Subcutaneous abdominal adipose tissue (tissue), 5 donors: Measurements from ENCODE around the gene KRTAP1-4.
"Not testable (repeated sequence)": the region's sequence is repeated elsewhere in the genome, so short reads cannot be mapped to it uniquely, and the experiment has no call there.

Experiments used
- H3K27ac ChIP-seq: one replicate; pipeline ENCODE4 v1.7.0; 2013; ENCODE audit warnings: low read depth, mild to moderate bottlenecking, inconsistent platforms, low read length, moderate library complexity
- H3K27me3 ChIP-seq, 5 donors: one replicate each; pipeline ENCODE4 v1.7.0; 2013; ENCODE audit warnings: low read length in 5 of 5, inconsistent platforms in 1 of 5; ENCODE audit not compliant: control insufficient read depth in 5 of 5, insufficient read depth in 4 of 5
- H3K36me3 ChIP-seq, 5 donors: one replicate each; pipeline ENCODE4 v1.7.0; 2013; ENCODE audit warnings: low read length in 5 of 5; ENCODE audit not compliant: control insufficient read depth in 5 of 5, insufficient read depth in 5 of 5
- H3K4me1 ChIP-seq, 5 donors: one replicate each; pipeline ENCODE4 v1.7.0; 2013; ENCODE audit warnings: low read length in 5 of 5, mild to moderate bottlenecking in 3 of 5, moderate library complexity in 1 of 5; ENCODE audit not compliant: control insufficient read depth in 5 of 5, insufficient read depth in 5 of 5
- H3K4me3 ChIP-seq, 5 donors: one replicate each; pipeline ENCODE4 v1.7.0; 2013; ENCODE audit warnings: low read length in 5 of 5, low read depth in 1 of 5
- H3K9ac ChIP-seq, 5 donors: one replicate each; pipeline ENCODE4 v1.7.0; 2013; ENCODE audit warnings: low read length in 5 of 5, mild to moderate bottlenecking in 4 of 5, moderate library complexity in 3 of 5
- H3K9me3 ChIP-seq, 5 donors: one replicate each; pipeline ENCODE4 v1.7.0; 2013; ENCODE audit warnings: low read length in 5 of 5; ENCODE audit not compliant: control insufficient read depth in 5 of 5
- donor health status: healthy.
- donor health status: healthy.
- donor health status: healthy.
- donor health status: healthy.
- donor health status: healthy.

The KRTAP1-4 gene

GRCh38 chr17:41063449-41063848 is 33.5 kb upstream of the KRTAP1-4 start:
- Histone ChIP-seq H3K4me3 (no peak overlapping the region), H3K9ac (no peak overlapping the region), H3K36me3 (no peaks in the 10 kb centered on the region), H3K27ac (no peak overlapping the region), H3K27me3 (peaks cover 0 to 5% (median 0%) of the 10 kb centered on the region in 5 donors), H3K9me3 (no peaks in the 10 kb centered on the region), H3K4me1 (no peaks in the 10 kb centered on the region)

- H3K9ac ChIP-seq, result no peak overlapping the region
- H3K27ac ChIP-seq, result no peak overlapping the region
- H3K36me3 ChIP-seq, result no peaks in the 10 kb centered on the region
- no peaks in the 10 kb centered on the region for H3K4me1 ChIP-seq
- H3K27me3 ChIP-seq, result peaks cover 0 to 5% (median 0%) of the 10 kb centered on the region in 5 donors
- peaks cover 0 to 4% (median 3%) of the 10 kb centered on the region in 5 donors for H3K9me3 ChIP-seq
- no peak overlapping the region for H3K4me3 ChIP-seq
These were observed 32.0 kb upstream of the KRTAP1-4 start for GRCh38 chr17:41061964-41062363.

- Histone ChIP-seq H3K27ac (no peak within 1 kb of the TSS), H3K27me3 (peaks cover 0 to 5% (median 4%) of the 10 kb centered on the region in 5 donors), H3K9ac (no peak within 1 kb of the TSS), H3K4me1 (no peaks in the 10 kb centered on the region), H3K4me3 (no peak within 1 kb of the TSS), H3K9me3 (peaks cover 0 to 4% (median 3%) of the 10 kb centered on the region in 5 donors), H3K36me3 (no peaks in the 10 kb centered on the region)
These were observed 30.1 kb upstream of the KRTAP1-4 start, which contains the start of gene KRTAP2-3 for GRCh38 chr17:41060052-41060604. TSS of gene KRTAP2-3 (minus strand) at chr17:41060114. CDS start at chr17:41060050, 64 bp downstream.

GRCh38 chr17:41059276-41060051 is 29.5 kb upstream of the KRTAP1-4 start:
- H3K4me3 ChIP-seq, H3K9me3 ChIP-seq, H3K4me1 ChIP-seq, H3K36me3 ChIP-seq, H3K27ac ChIP-seq, H3K27me3 ChIP-seq, H3K9ac ChIP-seq: not testable (repeated sequence)

- peaks cover 0 to 4% (median 3%) of the 10 kb centered on the region in 5 donors for H3K9me3 ChIP-seq
- no peak overlapping the region for H3K9ac ChIP-seq
- H3K27ac ChIP-seq, result no peak overlapping the region
- peaks cover 0 to 7% (median 4%) of the 10 kb centered on the region in 5 donors for H3K27me3 ChIP-seq
- no peaks in the 10 kb centered on the region for H3K36me3 ChIP-seq
- no peak overlapping the region for H3K4me3 ChIP-seq
- no peaks in the 10 kb centered on the region for H3K4me1 ChIP-seq
These were observed 28.7 kb upstream of the KRTAP1-4 start for GRCh38 chr17:41058741-41059140.

GRCh38 chr17:41057547-41057946 is 27.6 kb upstream of the KRTAP1-4 start:
- Histone ChIP-seq H3K27ac (no peak overlapping the region), H3K4me1 (no peaks in the 10 kb centered on the region), H3K9me3 (peaks cover 0 to 4% (median 3%) of the 10 kb centered on the region in 5 donors), H3K4me3 (no peak overlapping the region), H3K9ac (no peak overlapping the region), H3K36me3 (no peaks in the 10 kb centered on the region), H3K27me3 (peaks cover 0 to 7% (median 4%) of the 10 kb centered on the region in 5 donors)

- H3K4me3 ChIP-seq, H3K36me3 ChIP-seq, H3K9ac ChIP-seq, H3K27me3 ChIP-seq, H3K27ac ChIP-seq, H3K4me1 ChIP-seq, H3K9me3 ChIP-seq: not testable (repeated sequence)
These were observed 25.1 kb upstream of the KRTAP1-4 start, which contains the start of gene KRTAP2-2 for GRCh38 chr17:41055130-41055529. TSS of gene KRTAP2-2 (minus strand) at chr17:41055230. CDS start at chr17:41055211, 19 bp downstream.

- H3K9ac ChIP-seq, H3K27me3 ChIP-seq, H3K36me3 ChIP-seq, H3K27ac ChIP-seq, H3K4me1 ChIP-seq, H3K9me3 ChIP-seq, H3K4me3 ChIP-seq: not testable (repeated sequence)
These were observed 24.6 kb upstream of the KRTAP1-4 start for GRCh38 chr17:41054556-41054955.

GRCh38 chr17:41054025-41054424 is 24.0 kb upstream of the KRTAP1-4 start:
- H3K9me3 ChIP-seq, result peaks cover 0 to 4% (median 3%) of the 10 kb centered on the region in 5 donors
- no peak overlapping the region for H3K4me3 ChIP-seq
- H3K36me3 ChIP-seq, result no peaks in the 10 kb centered on the region
- no peaks in the 10 kb centered on the region for H3K4me1 ChIP-seq
- peaks cover 0 to 4% (median 2%) of the 10 kb centered on the region in 5 donors for H3K27me3 ChIP-seq
- no peak overlapping the region for H3K9ac ChIP-seq
- H3K27ac ChIP-seq, result no peak overlapping the region

GRCh38 chr17:41052566-41052965 is 22.6 kb upstream of the KRTAP1-4 start:
- Histone ChIP-seq H3K27me3 (peaks cover 0 to 9% (median 2%) of the 10 kb centered on the region in 5 donors), H3K27ac (no peak overlapping the region), H3K4me3 (no peak overlapping the region), H3K9me3 (peaks cover 0 to 3% (median 2%) of the 10 kb centered on the region in 5 donors), H3K9ac (no peak overlapping the region), H3K4me1 (no peaks in the 10 kb centered on the region), H3K36me3 (no peaks in the 10 kb centered on the region)
